ENCODE measurements around the gene SHC4.

Gene SHC4

DNA sequence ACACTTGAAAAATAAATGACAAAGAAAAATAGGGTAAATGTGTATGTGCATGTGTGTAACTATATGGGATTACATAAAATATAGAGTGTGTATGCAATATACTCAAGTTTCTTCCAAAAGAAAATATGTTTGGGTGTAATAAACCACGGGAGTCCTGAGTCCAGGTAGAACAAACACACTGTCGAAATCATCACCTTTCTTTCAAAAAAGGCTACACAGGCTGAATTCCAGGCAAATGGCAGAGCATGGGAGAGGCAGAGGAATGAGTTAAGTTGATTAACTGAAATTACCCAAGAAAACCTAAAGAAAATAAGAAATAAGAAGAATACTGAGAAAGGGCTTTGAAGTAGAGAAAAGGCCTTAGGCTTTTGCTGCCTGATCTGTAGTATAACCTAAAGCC lies 179.0 kb downstream of the SHC4 start:
- no peak for DNase-seq (ENCODE audit: low read depth in 1 of 2, low spot score in 1 of 2)
- no peak overlapping the region for H3K4me3 ChIP-seq (replicated peaks; ENCODE audit: insufficient read depth, low read length)
- H3K27me3 ChIP-seq (ENCODE audit: insufficient read depth, poor library complexity, severe bottlenecking), result no peaks in the 10 kb centered on the region
- H3K27ac ChIP-seq (replicated peaks), result no peak overlapping the region
- TF ChIP-seq POLR2AphosphoS5 (IDR thresholded peaks at IDR 0.05; ENCODE audit: low read depth), result no peak
- TF ChIP-seq, protein P1, sequence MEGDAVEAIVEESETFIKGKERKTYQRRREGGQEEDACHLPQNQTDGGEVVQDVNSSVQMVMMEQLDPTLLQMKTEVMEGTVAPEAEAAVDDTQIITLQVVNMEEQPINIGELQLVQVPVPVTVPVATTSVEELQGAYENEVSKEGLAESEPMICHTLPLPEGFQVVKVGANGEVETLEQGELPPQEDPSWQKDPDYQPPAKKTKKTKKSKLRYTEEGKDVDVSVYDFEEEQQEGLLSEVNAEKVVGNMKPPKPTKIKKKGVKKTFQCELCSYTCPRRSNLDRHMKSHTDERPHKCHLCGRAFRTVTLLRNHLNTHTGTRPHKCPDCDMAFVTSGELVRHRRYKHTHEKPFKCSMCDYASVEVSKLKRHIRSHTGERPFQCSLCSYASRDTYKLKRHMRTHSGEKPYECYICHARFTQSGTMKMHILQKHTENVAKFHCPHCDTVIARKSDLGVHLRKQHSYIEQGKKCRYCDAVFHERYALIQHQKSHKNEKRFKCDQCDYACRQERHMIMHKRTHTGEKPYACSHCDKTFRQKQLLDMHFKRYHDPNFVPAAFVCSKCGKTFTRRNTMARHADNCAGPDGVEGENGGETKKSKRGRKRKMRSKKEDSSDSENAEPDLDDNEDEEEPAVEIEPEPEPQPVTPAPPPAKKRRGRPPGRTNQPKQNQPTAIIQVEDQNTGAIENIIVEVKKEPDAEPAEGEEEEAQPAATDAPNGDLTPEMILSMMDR (IDR thresholded peaks at IDR 0.05; ENCODE audit: insufficient read depth, low read length), result no peak
- no peak for TF ChIP-seq GABPA (IDR thresholded peaks at IDR 0.05; ENCODE audit: low read depth)
- TF ChIP-seq, protein P2, sequence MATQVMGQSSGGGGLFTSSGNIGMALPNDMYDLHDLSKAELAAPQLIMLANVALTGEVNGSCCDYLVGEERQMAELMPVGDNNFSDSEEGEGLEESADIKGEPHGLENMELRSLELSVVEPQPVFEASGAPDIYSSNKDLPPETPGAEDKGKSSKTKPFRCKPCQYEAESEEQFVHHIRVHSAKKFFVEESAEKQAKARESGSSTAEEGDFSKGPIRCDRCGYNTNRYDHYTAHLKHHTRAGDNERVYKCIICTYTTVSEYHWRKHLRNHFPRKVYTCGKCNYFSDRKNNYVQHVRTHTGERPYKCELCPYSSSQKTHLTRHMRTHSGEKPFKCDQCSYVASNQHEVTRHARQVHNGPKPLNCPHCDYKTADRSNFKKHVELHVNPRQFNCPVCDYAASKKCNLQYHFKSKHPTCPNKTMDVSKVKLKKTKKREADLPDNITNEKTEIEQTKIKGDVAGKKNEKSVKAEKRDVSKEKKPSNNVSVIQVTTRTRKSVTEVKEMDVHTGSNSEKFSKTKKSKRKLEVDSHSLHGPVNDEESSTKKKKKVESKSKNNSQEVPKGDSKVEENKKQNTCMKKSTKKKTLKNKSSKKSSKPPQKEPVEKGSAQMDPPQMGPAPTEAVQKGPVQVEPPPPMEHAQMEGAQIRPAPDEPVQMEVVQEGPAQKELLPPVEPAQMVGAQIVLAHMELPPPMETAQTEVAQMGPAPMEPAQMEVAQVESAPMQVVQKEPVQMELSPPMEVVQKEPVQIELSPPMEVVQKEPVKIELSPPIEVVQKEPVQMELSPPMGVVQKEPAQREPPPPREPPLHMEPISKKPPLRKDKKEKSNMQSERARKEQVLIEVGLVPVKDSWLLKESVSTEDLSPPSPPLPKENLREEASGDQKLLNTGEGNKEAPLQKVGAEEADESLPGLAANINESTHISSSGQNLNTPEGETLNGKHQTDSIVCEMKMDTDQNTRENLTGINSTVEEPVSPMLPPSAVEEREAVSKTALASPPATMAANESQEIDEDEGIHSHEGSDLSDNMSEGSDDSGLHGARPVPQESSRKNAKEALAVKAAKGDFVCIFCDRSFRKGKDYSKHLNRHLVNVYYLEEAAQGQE (IDR thresholded peaks at IDR 0.05; ENCODE audit: insufficient replicate concordance, low read depth), result no peak
- no peak for TF ChIP-seq SPI1 (IDR thresholded peaks at IDR 0.05; ENCODE audit: borderline replicate concordance, low read depth)

DNA sequence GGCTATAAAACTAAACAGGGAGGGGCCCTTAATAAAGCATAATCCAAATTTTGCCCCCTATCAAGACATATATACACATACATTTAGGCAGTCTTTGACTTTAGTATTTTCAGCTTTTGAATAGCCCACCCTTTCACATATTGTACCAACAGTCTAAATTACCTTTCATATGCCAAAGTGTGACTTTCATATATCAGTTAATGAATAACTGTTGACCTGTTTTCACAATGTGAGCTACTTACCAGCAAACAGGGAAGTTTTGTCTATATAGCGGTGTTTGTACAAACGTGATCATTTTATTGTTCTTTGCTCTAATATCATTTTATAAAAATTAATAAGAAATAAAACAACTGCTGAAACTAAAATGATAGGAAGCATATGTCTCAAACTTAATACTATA lies 180.8 kb downstream of the SHC4 start:
- Histone ChIP-seq H3K27ac (replicated peaks) (no peak overlapping the region), H3K4me3 (replicated peaks; ENCODE audit: insufficient read depth, low read length) (no peak overlapping the region), H3K27me3 (ENCODE audit: insufficient read depth, poor library complexity, severe bottlenecking) (no peaks in the 10 kb centered on the region)
- no peak for DNase-seq (ENCODE audit: low read depth in 1 of 2, low spot score in 1 of 2)
- TF ChIP-seq, protein P1 (IDR thresholded peaks at IDR 0.05; ENCODE audit: insufficient read depth, low read length), result no peak
- TF ChIP-seq GABPA (IDR thresholded peaks at IDR 0.05; ENCODE audit: low read depth) (no peak), SPI1 (IDR thresholded peaks at IDR 0.05; ENCODE audit: borderline replicate concordance, low read depth) (no peak)

DNA sequence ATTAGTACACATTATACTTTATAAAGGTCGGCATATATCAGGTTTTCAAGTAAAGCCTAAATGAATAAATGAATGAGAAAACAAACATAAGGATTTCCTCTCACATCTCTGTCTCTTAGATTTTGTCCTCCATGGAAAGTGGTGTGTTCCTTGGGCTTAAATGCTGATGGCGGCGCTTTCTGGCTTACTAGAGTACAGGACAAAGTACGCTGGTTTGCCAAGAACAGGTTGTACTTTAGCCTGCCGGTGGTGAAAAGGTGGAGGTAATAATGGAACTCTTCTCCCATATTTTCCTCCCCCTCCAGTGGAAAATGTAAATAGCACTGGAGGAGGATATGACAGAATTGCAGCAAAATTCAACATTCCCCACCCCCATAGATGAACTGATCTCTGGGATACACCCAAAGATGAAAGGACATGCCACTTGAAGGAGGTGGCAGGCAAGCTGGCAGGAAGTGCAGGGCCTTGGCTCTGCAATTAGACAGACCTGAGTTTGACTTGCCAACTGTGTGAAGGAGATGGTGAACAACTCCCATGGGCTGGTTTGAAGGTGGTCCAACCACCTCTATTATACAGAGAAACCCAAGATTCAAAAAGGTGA lies 182.1 kb downstream of the SHC4 start:
- H3K27me3 ChIP-seq (ENCODE audit: insufficient read depth, poor library complexity, severe bottlenecking), result no peaks in the 10 kb centered on the region
- H3K4me3 ChIP-seq (replicated peaks; ENCODE audit: insufficient read depth, low read length), result no peak overlapping the region
- H3K27ac ChIP-seq (replicated peaks), result no peak overlapping the region
- TF ChIP-seq, protein P1 (IDR thresholded peaks at IDR 0.05; ENCODE audit: insufficient read depth, low read length), result no peak
- TF ChIP-seq GABPA (IDR thresholded peaks at IDR 0.05; ENCODE audit: low read depth) (no peak), SPI1 (IDR thresholded peaks at IDR 0.05; ENCODE audit: borderline replicate concordance, low read depth) (no peak), POLR2AphosphoS5 (IDR thresholded peaks at IDR 0.05; ENCODE audit: low read depth) (no peak)
- TF ChIP-seq, protein P2 (IDR thresholded peaks at IDR 0.05; ENCODE audit: insufficient replicate concordance, low read depth), result no peak
- DNase-seq (ENCODE audit: low read depth in 1 of 2, low spot score in 1 of 2), result no peak

DNA sequence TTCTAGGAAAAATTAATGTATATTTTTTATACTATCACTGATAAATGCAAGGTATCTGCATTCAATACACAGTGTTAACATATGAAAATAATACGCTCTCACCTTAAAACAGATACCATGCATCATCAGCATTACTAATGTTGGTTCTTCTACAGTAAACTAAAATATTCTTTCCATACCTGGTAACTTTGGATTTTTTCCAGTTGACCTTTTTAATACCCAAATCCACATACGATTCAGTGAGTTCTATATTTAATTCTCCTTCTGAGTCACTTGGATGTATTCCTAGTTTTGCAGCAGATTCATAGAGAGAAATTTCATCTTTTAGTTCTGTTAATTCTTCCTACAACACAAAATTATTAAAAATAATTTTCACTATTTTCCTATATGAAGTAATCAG lies 182.7 kb downstream of the SHC4 start:
- Histone ChIP-seq H3K27ac (replicated peaks) (no peak overlapping the region), H3K27me3 (ENCODE audit: insufficient read depth, poor library complexity, severe bottlenecking) (no peaks in the 10 kb centered on the region), H3K4me3 (replicated peaks; ENCODE audit: insufficient read depth, low read length) (no peak overlapping the region)
- no peak for DNase-seq (ENCODE audit: low read depth in 1 of 2, low spot score in 1 of 2)
- TF ChIP-seq, protein P2 (IDR thresholded peaks at IDR 0.05; ENCODE audit: insufficient replicate concordance, low read depth), result no peak
- TF ChIP-seq GABPA (IDR thresholded peaks at IDR 0.05; ENCODE audit: low read depth), result no peak
- no peak for TF ChIP-seq SPI1 (IDR thresholded peaks at IDR 0.05; ENCODE audit: borderline replicate concordance, low read depth)
- TF ChIP-seq, protein P1 (IDR thresholded peaks at IDR 0.05; ENCODE audit: insufficient read depth, low read length), result no peak
- no peak for TF ChIP-seq POLR2AphosphoS5 (IDR thresholded peaks at IDR 0.05; ENCODE audit: low read depth)
